Ascending aorta (tissue), 2 donors: Measurements from ENCODE around the gene SRPK1. TPM values are rescaled to one million over a fixed set of nuclear protein-coding genes. Genes with fewer than 3 reads are reported as not detected.
"Not testable (repeated sequence)": the region's sequence is repeated elsewhere in the genome, so short reads cannot be mapped to it uniquely, and the experiment has no call there.

Experiments used
- DNase-seq, 2 donors: peaks; one replicate each; pipeline ENCODE4 v3.0.0-alpha.2; 2019; ENCODE audit warnings: low spot score in 2 of 2
- H3K27ac ChIP-seq, 2 donors: fragments of 200-600 bp; sonication (generic); one replicate each; pipeline ENCODE4 v1.5.1; 2016 to 2017; ENCODE audit warnings: mild to moderate bottlenecking in 1 of 2
- H3K27me3 ChIP-seq: fragments of 200-600 bp; sonication (generic); one replicate; pipeline ENCODE4 v1.5.1; 2017
- H3K36me3 ChIP-seq, 2 donors: fragments of 200-600 bp; sonication (generic); one replicate each; pipeline ENCODE4 v1.5.1; 2016
- H3K4me1 ChIP-seq, 2 donors: fragments of 200-600 bp; sonication (generic); one replicate each; pipeline ENCODE4 v1.5.1; 2016 to 2017; ENCODE audit warnings: mild to moderate bottlenecking in 1 of 2
- H3K4me3 ChIP-seq, 2 donors: fragments of 200-600 bp; sonication (generic); one replicate each; pipeline ENCODE4 v1.5.1; 2016 to 2017; ENCODE audit warnings: mild to moderate bottlenecking in 1 of 2
- H3K9me3 ChIP-seq, 2 donors: fragments of 200-600 bp; sonication (generic); one replicate each; pipeline ENCODE4 v1.5.1; 2016
- intact Hi-C: fragments of 100-400 bp; cut with DNase I; formaldehyde crosslinking; loops from one replicate; pipeline ENCODE4 v1.15.1; 2023
- total RNA-seq: library from RNA; depleted of rRNA; stranded (reverse); fragments of >200 nt; gene quantifications from one replicate; pipeline ENCODE4 v1.1.0, GENCODE V29; 2016
- TF ChIP-seq, protein P1 (sequence below), 3 experiments: fragments of 200-600 bp in 2 of 3; fragments of 450-650 bp in 1 of 3; sonication (generic) in 2 of 3; IDR thresholded peaks; one replicate each; pipeline ENCODE4 v1.5.1; 2016 to 2019; ENCODE audit warnings: antibody characterized with exemption in 3 of 3, mild to moderate bottlenecking in 1 of 3, moderate library complexity in 1 of 3

Gene SRPK1
- total RNA-seq, 1 donor from 2014 or later, result 16.2 TPM

DNA sequence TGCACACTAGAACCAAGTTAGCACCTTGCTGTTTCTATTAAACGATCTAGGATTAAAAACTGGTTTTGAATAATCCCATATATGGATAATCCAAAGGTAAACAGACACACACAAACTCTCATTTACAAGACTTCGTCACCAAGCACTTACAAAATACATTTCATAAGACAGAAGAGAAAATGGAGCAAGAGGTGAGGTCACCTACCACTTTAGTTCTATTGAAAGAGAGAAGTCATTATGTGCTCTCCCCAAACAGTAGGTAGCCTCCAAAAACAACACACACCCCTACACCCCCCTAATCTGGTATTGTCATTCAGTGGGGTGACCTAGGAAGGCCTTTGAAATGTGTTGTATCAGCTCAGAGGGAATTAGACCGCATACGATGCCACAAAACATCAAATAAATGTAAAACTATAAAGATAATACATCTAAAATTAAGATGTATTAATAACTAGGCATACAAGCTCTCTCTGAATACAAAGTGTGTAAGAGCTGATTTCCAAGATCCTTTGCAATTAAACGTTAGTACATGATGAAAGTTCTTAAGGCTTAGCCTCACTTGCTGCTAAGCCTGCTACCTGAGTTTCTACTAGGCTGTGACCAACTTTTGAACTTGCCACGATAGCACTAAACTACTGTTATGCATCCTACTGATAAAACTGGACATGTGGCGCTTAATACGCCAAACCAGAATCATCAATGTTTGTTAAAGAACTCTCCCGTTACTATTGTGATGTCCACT, 1.6 kb downstream of the SRPK1 start:
- no peak for DNase-seq
- no peaks in the 10 kb centered on the region for H3K36me3 ChIP-seq
- TF ChIP-seq, protein P1, sequence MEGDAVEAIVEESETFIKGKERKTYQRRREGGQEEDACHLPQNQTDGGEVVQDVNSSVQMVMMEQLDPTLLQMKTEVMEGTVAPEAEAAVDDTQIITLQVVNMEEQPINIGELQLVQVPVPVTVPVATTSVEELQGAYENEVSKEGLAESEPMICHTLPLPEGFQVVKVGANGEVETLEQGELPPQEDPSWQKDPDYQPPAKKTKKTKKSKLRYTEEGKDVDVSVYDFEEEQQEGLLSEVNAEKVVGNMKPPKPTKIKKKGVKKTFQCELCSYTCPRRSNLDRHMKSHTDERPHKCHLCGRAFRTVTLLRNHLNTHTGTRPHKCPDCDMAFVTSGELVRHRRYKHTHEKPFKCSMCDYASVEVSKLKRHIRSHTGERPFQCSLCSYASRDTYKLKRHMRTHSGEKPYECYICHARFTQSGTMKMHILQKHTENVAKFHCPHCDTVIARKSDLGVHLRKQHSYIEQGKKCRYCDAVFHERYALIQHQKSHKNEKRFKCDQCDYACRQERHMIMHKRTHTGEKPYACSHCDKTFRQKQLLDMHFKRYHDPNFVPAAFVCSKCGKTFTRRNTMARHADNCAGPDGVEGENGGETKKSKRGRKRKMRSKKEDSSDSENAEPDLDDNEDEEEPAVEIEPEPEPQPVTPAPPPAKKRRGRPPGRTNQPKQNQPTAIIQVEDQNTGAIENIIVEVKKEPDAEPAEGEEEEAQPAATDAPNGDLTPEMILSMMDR (IDR thresholded peaks at IDR 0.05), result no peak
- intact Hi-C loops, result no loop called here
- H3K4me3 ChIP-seq, result peak overlapping the region; percentile 83 to 89
- H3K9me3 ChIP-seq, result no peaks in the 10 kb centered on the region
- H3K4me1 ChIP-seq, result peaks cover 0 to 2% of the 10 kb centered on the region in 2 donors
- no peaks in the 10 kb centered on the region for H3K27me3 ChIP-seq
- H3K27ac ChIP-seq, result no peak overlapping the region

DNA sequence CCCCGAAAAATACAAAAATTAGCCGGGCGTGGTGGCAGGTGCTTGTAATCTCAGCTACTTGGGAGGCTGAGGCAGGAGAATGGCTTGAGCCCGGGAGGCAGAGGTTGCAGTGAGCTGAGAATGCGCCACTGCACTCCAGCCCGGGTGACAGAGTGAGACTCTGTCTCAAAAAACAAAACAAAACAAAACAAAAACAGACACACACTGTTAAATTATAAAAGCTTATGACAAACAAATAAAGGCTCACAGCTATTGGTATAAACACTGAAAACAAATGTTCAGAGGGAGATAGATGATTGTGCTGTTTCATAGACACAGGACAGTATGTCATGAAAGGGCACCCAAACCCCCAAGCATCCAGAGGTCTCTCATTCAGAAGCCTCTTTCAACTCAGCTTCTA, 4.0 kb downstream of the SRPK1 start:
- H3K9me3 ChIP-seq, H3K27me3 ChIP-seq, intact Hi-C loops, H3K4me3 ChIP-seq, H3K4me1 ChIP-seq, H3K27ac ChIP-seq, DNase-seq, H3K36me3 ChIP-seq: not testable (repeated sequence)

DNA sequence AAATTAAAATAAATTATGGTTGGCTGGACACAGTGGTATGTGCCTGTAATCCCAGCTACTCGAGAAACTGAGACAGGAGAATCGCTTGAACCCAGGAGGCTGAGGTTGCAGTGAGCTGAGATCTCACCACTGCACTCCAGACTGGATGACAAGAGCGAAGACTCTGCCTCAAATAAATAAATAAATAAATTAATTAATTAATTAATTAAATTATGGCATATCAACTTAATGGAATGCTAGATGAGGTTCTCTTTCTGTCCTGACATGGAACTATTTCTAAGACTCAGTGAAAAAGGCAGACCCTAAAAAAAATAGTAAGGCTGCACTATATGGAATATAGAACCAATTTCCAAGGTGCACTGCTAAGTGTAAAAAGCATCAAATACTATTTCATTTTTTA, 4.8 kb downstream of the SRPK1 start:
- Histone ChIP-seq H3K27ac (no peak overlapping the region), H3K4me3 (no peak overlapping the region), H3K4me1 (no peaks in the 10 kb centered on the region), H3K9me3 (no peaks in the 10 kb centered on the region), H3K27me3 (no peaks in the 10 kb centered on the region), H3K36me3 (no peaks in the 10 kb centered on the region)
- intact Hi-C loops, result no loop called here
- DNase-seq, result no peak
- TF ChIP-seq, protein P1 (IDR thresholded peaks at IDR 0.05), result no peak

DNA sequence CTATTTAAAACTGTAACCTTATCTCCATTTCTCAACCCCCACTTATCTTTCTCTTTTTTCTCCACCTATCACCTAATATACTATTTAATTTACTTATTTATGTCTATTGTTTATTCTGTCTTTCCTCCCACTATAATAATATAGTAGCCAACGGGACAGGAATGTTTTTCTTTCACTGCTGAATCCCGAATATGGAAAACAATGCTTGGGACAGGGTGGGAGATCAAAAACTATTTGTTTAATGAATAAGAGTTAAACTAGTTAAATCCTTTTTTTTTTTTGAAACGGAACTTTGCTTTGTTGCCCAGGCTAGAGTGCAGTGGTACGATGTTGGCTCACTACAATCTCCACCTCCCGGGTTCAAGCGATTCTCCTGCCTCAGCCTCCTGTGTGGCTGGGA, 6.4 kb downstream of the SRPK1 start:
- intact Hi-C loops, result no loop called here
- DNase-seq, result no peak
- no peak overlapping the region for H3K4me3 ChIP-seq
- TF ChIP-seq, protein P1 (IDR thresholded peaks at IDR 0.05), result no peak
- no peaks in the 10 kb centered on the region for H3K36me3 ChIP-seq
- no peaks in the 10 kb centered on the region for H3K27me3 ChIP-seq
- H3K27ac ChIP-seq, result no peak overlapping the region
- no peaks in the 10 kb centered on the region for H3K4me1 ChIP-seq
- H3K9me3 ChIP-seq, result no peaks in the 10 kb centered on the region

DNA sequence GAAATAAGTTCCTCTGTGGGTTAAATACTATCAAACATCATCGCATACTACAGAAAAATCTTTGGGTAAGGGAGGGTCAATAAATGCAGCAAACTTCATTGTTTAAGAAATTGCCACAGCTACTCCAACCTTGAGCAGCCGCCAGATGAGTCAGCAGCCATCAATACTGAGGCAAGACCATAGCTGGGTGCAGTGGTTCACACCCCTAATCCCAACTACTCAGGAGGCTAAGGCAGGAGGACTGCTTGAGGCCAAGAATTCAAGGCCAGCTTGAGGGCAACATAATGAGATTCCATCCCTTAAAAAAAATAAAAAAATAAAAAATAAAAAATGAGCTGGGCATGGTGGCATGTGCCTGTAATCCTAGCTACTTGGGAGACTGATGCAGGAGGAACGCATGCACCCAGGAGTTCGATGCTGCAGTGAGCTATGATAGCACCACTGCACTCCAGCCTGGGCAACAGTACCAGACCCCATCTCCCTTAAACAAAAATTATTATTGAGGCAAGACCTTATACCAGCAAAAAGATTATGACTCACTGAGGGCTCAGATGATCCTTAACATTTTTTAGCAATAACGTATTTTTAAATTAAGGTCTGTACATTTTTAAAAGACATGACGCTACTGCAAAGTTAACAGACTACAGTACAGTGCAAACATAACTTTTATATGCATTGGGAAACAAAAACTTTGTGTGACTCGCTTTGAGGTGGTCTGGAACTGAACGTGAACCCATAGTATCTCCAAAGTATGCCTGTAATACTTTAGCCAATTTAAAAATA, 8.8 kb downstream of the SRPK1 start:
- H3K4me1 ChIP-seq, result no peaks in the 10 kb centered on the region
- no peaks in the 10 kb centered on the region for H3K36me3 ChIP-seq
- intact Hi-C loops, result no loop called here
- no peak for DNase-seq
- no peak overlapping the region for H3K4me3 ChIP-seq
- H3K27ac ChIP-seq, result no peak overlapping the region
- TF ChIP-seq, protein P1 (IDR thresholded peaks at IDR 0.05), result no peak
- no peaks in the 10 kb centered on the region for H3K27me3 ChIP-seq
- no peaks in the 10 kb centered on the region for H3K9me3 ChIP-seq

DNA sequence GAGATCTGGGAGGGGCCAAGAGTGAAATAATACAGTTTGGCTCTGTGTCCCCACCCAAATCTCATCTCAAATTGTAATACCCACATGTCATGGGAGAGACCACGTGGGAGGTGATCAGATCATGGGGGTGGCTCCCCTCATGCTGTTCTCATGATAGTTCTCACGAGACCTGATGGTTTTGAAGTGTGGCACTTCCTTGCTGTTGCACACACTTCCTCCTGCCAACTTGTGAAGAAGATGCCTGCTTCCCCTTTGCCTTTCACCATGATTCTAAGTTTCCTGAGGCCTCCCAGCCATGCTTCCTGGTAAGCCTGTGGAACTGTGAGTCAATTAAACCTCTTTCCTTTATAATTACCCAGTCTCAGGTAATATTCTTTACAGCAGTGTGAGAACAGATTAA, 11.3 kb downstream of the SRPK1 start:
- intact Hi-C loops, H3K27ac ChIP-seq, H3K4me1 ChIP-seq, H3K27me3 ChIP-seq, H3K9me3 ChIP-seq, H3K4me3 ChIP-seq, DNase-seq, H3K36me3 ChIP-seq: not testable (repeated sequence)

DNA sequence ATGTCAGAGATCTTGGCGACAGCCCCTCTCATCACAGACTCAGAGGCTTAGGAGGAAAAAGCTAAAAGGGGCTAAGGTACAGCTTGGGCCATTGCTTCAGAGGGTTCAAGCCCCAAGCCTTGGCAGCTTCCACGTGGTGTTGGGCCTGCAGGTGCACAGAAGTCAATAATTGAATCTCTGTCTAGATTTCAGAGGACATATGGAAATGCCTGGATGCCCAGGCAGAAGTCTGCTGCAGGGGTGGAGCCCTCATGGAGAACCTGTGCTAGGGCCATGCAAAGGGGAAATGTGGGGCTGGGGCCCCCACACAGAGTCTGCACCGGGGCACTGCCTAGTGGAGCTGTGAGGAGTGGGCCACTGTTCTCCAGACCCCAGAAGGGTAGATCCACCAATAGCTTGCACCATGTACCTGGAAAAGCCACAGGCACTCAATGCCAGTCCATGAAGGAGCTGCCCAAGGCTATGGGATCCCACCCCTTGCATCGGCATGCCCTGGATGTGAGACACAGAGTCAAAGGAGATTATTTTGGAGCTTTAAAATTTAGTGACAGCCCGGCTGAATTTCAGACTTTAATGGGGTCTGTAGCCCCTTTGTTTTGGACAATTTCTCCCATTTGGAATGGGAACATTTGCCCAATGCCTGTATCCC, 12.0 kb downstream of the SRPK1 start:
- H3K4me1 ChIP-seq, H3K27ac ChIP-seq, H3K9me3 ChIP-seq, H3K4me3 ChIP-seq, H3K36me3 ChIP-seq, DNase-seq, intact Hi-C loops, H3K27me3 ChIP-seq: not testable (repeated sequence)
